ENCODE measurements around the gene CMPK1. TPM values are rescaled to one million over a fixed set of nuclear protein-coding genes. Genes with fewer than 3 reads are reported as not detected.

The CMPK1 gene
- total RNA-seq, 1 experiment from 2014 or later, result 36.3 TPM

GRCh38 chr1:47331875-47332274, 1.7 kb upstream of the CMPK1 start:
- H3K36me3 Mint-ChIP-seq, result no peaks in the 10 kb centered on the region
- no peak for DNase-seq (ENCODE audit: low spot score)
- H3K27me3 Mint-ChIP-seq (ENCODE audit: low read depth), result no peaks in the 10 kb centered on the region
- peak overlapping the region; percentile 24; the same call in 1 of the 2 replicates for H3K4me3 Mint-ChIP-seq
- ChIA-PET CTCF (interaction anchor here (2.1 kb wide), 1 partner anchor 13 kb away, joined by 6 read pairs; no protein-coding TSS in a partner anchor), POLR2A (no interaction called here)
- no peak for ATAC-seq
- no peak for TF ChIP-seq GABPB1 (CRISPR knock-in tag; IDR thresholded peaks at IDR 0.05)
- TF ChIP-seq ZNF512 (CRISPR knock-in tag; IDR thresholded peaks at IDR 0.05; ENCODE audit: borderline replicate concordance), result no peak
- TF ChIP-seq, protein P1, sequence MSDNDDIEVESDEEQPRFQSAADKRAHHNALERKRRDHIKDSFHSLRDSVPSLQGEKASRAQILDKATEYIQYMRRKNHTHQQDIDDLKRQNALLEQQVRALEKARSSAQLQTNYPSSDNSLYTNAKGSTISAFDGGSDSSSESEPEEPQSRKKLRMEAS (CRISPR knock-in tag; IDR thresholded peaks at IDR 0.05), result no peak
- TF ChIP-seq, protein P2, sequence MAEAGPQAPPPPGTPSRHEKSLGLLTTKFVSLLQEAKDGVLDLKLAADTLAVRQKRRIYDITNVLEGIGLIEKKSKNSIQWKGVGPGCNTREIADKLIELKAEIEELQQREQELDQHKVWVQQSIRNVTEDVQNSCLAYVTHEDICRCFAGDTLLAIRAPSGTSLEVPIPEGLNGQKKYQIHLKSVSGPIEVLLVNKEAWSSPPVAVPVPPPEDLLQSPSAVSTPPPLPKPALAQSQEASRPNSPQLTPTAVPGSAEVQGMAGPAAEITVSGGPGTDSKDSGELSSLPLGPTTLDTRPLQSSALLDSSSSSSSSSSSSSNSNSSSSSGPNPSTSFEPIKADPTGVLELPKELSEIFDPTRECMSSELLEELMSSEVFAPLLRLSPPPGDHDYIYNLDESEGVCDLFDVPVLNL (CRISPR knock-in tag; IDR thresholded peaks at IDR 0.05; ENCODE audit: borderline replicate concordance, low read depth), result no peak
- TF ChIP-seq ZNF138 (CRISPR knock-in tag; conservative IDR thresholded peaks at IDR 0.05), result no peak
- no peak for TF ChIP-seq NFATC4 (CRISPR knock-in tag; IDR thresholded peaks at IDR 0.05)
- TF ChIP-seq ZNF263 (CRISPR knock-in tag; IDR thresholded peaks at IDR 0.05; ENCODE audit: low read depth), result no peak
- TF ChIP-seq SP1 (CRISPR knock-in tag; conservative IDR thresholded peaks at IDR 0.05), result no peak
- no peak for TF ChIP-seq RELA (CRISPR knock-in tag; IDR thresholded peaks at IDR 0.05; ENCODE audit: borderline replicate concordance)
- H3K27ac Mint-ChIP-seq, result no peak overlapping the region
- H3K4me1 Mint-ChIP-seq, result peaks cover 8% of the 10 kb centered on the region
- H3K9me3 Mint-ChIP-seq, result no peaks in the 10 kb centered on the region

DNA sequence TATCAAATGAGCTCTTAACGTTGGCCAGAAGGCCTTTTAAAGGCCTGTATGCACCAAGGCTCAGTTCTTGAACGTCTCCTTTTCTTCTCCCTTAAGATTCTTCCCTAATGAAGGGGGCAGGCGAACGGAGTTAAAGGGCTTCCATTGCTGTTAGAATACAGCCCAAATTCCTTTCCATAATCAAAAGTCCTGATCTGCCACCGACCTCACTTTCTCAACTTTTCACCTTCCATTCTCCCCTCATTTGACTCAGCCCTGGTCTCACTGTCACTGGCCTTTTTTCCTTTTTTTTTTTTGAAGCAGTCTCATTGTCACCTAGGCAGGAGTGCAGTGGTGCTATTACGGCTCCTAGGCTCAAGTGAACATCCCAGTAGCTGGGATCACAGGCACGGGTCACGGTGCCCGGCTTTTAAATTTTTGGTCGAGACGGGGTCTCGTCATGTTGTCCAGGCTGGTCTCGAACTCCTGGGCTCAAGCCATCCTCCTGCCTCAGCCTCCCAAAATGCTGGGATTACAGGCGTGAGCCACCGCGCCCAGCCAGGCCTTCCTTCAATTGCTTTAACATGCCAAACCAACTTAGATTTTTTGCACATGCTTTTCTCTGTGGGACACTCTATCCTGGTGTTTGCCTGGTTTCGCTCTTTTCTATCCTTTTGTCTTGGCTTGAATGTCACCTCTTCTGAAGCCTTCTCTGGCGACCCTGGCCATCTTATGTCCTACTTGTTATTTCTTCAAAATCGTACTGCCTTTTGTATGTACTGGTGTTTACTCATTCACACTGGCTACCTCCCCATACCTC, 612 bp upstream of the CMPK1 start:
- POLR2A ChIA-PET, result interaction anchor here (0.5 to 2.3 kb wide), 3 partner anchors 9 to 154 kb away, joined by 3 to 21 read pairs (median 6); partner anchors contain the start of gene STIL

DNA sequence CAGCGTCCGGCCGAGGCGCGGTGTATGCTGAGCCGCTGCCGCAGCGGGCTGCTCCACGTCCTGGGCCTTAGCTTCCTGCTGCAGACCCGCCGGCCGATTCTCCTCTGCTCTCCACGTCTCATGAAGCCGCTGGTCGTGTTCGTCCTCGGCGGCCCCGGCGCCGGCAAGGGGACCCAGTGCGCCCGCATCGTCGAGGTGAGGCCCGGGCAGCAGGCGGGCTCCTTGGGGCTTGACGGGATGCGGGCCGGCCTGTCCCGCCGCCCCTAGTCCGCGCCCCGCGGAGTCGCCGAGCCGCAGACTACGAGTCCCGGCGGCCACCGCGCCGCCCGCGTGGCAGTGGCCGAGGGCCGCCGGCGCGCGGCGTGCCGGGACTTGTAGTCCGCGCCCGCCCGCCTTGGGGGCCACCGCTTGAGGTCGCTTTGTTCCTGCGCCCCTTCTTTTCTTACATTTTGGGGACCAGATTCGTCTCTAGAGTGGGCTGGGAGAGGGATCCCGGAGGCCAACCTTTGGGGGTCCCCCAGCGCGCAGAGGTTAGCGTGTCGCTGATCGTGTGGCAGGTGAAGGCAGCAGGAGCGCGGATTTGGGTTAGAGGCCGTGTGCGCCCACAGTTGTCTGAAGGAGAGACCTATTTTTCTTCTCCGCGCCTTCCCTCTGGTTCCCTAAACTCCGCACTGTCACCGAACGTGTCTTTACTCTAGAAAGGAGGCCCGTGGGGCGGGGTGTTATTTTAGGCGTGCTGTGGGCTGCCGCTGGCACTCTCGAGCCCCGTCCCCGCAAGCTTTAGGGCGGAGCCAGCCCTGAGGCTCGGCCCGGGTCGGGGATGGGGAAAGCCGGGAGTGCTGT, 553 bp downstream of the CMPK1 start:
- DNase-seq (ENCODE audit: low spot score) (peak; percentile 72), ATAC-seq (peak; percentile 87)
- no peaks in the 10 kb centered on the region for H3K9me3 Mint-ChIP-seq
- CTCF ChIA-PET, result interaction anchor here (0.6 to 2.6 kb wide), 13 partner anchors 10 to 155 kb away, joined by 3 to 14 read pairs (median 4); partner anchors contain the start of genes FOXD2 and STIL
- H3K27me3 Mint-ChIP-seq (ENCODE audit: low read depth), result no peaks in the 10 kb centered on the region
- peaks cover 11% of the 10 kb centered on the region for H3K4me1 Mint-ChIP-seq
- H3K36me3 Mint-ChIP-seq, result no peaks in the 10 kb centered on the region
- POLR2A ChIA-PET, result interaction anchor here (0.6 to 2.3 kb wide), 5 partner anchors 12 to 155 kb away, joined by 3 to 21 read pairs (median 4); partner anchors contain the start of gene STIL
- H3K27ac Mint-ChIP-seq, result peak overlapping the region; percentile 90
- H3K4me3 Mint-ChIP-seq, result peak overlapping the region; percentile 97
- TF ChIP-seq ZNF416 (CRISPR knock-in tag; IDR thresholded peaks at IDR 0.05), result no peak
- no peak for TF ChIP-seq TEAD1 (CRISPR knock-in tag; IDR thresholded peaks at IDR 0.05)
- TF ChIP-seq ZNF219 (CRISPR knock-in tag; IDR thresholded peaks at IDR 0.05; ENCODE audit: borderline replicate concordance), result no peak
- no peak for TF ChIP-seq CREM (CRISPR knock-in tag; IDR thresholded peaks at IDR 0.05)
- no peak for TF ChIP-seq ZNF512 (CRISPR knock-in tag; IDR thresholded peaks at IDR 0.05; ENCODE audit: borderline replicate concordance)
- no peak for TF ChIP-seq GABPB1 (CRISPR knock-in tag; IDR thresholded peaks at IDR 0.05)
- TF ChIP-seq, protein P3, sequence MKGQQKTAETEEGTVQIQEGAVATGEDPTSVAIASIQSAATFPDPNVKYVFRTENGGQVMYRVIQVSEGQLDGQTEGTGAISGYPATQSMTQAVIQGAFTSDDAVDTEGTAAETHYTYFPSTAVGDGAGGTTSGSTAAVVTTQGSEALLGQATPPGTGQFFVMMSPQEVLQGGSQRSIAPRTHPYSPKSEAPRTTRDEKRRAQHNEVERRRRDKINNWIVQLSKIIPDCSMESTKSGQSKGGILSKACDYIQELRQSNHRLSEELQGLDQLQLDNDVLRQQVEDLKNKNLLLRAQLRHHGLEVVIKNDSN (CRISPR knock-in tag; IDR thresholded peaks at IDR 0.05), result peak; percentile 5; the same call in 1 of the 2 replicates
- no peak for TF ChIP-seq PREB (CRISPR knock-in tag; IDR thresholded peaks at IDR 0.05; ENCODE audit: borderline replicate concordance)
- TF ChIP-seq TEAD4 (CRISPR knock-in tag; IDR thresholded peaks at IDR 0.05), result no peak
- no peak for TF ChIP-seq EMX1 (CRISPR knock-in tag; IDR thresholded peaks at IDR 0.05)
- TF ChIP-seq IRF1 (CRISPR knock-in tag; IDR thresholded peaks at IDR 0.05), result no peak
- no peak for TF ChIP-seq TP53 (CRISPR knock-in tag; IDR thresholded peaks at IDR 0.05)

More for the DNA sequence above, 612 bp upstream of the CMPK1 start:
- H3K27me3 Mint-ChIP-seq (ENCODE audit: low read depth), result no peaks in the 10 kb centered on the region
- DNase-seq (ENCODE audit: low spot score), result no peak
- no peak overlapping the region for H3K4me3 Mint-ChIP-seq
- no peaks in the 10 kb centered on the region for H3K9me3 Mint-ChIP-seq
- CTCF ChIA-PET, result interaction anchor here (0.6 to 2.6 kb wide), 11 partner anchors 9 to 154 kb away, joined by 3 to 14 read pairs (median 4); partner anchors contain the start of genes FOXD2 and STIL
- no peak overlapping the region for H3K27ac Mint-ChIP-seq
- peaks cover 8% of the 10 kb centered on the region for H3K4me1 Mint-ChIP-seq
- TF ChIP-seq HMGA2 (CRISPR knock-in tag; IDR thresholded peaks at IDR 0.05), result no peak
- peak; percentile 77; the same call in 1 of the 2 replicates for TF ChIP-seq ZNF121 (CRISPR knock-in tag; IDR thresholded peaks at IDR 0.05)
- H3K36me3 Mint-ChIP-seq, result no peaks in the 10 kb centered on the region
- no peak for ATAC-seq

All from WTC11 (cell line).